LNCaP clone FGC (cell line): Measurements from ENCODE around the gene MTA1.

ENCODE experiments used
- DNase-seq: peaks from one replicate; pipeline ENCODE4 v3.0.0-alpha.2; 2011; ENCODE audit warnings: low read depth
- H3K4me3 ChIP-seq: 2 replicates; pipeline ENCODE4 v1.5.1; 2011; ENCODE audit warnings: mild to moderate bottlenecking, low read depth, low read length, control low read depth
- CTCF ChIP-seq: IDR thresholded peaks from 2 replicates; pipeline ENCODE4 v1.5.1; 2012; ENCODE audit warnings: mild to moderate bottlenecking; ENCODE audit not compliant: control insufficient read depth, insufficient read depth; ENCODE audit errors: extremely low read depth

Gene MTA1

GRCh38 chr14:105500036-105500725, 80.6 kb downstream of the MTA1 start:
- no peak for TF ChIP-seq CTCF
- DNase-seq = no peak
- no peak overlapping the region for H3K4me3 ChIP-seq

GRCh38 chr14:105500726-105501101, 81.1 kb downstream of the MTA1 start:
- no peak overlapping the region for H3K4me3 ChIP-seq
- no peak for DNase-seq
- no peak for TF ChIP-seq CTCF

- no peak for DNase-seq
- H3K4me3 ChIP-seq = no peak overlapping the region
- TF ChIP-seq CTCF = no peak
Observed at GRCh38 chr14:105501504-105502291, 82.1 kb downstream of the MTA1 start.

GRCh38 chr14:105502446-105503295, 83.0 kb downstream of the MTA1 start:
- no peak for DNase-seq
- no peak for TF ChIP-seq CTCF

GRCh38 chr14:105503296-105503640, 83.6 kb downstream of the MTA1 start:
- TF ChIP-seq CTCF = no peak
- DNase-seq = no peak
- no peak overlapping the region for H3K4me3 ChIP-seq

More at GRCh38 chr14:105502446-105503295, 83.0 kb downstream of the MTA1 start:
- no peak overlapping the region for H3K4me3 ChIP-seq

GRCh38 chr14:105503935-105504692, 84.5 kb downstream of the MTA1 start:
- no peak for DNase-seq
- TF ChIP-seq CTCF = no peak
- no peak overlapping the region for H3K4me3 ChIP-seq
